Measurements from ENCODE around the gene TAF1C. TPM values are rescaled to one million over a fixed set of nuclear protein-coding genes. Genes with fewer than 3 reads are reported as not detected.

Gene TAF1C
- total and polyA plus RNA-seq, 2 of the 4 experiments (the other 2 are of a cell fraction) = 7.3 to 35.5 TPM

- no peak within 1 kb of the TSS for H3K56ac ChIP-seq (ENCODE audit: extremely low read depth, insufficient read depth, low read length)
- no peak within 1 kb of the TSS for H3K4ac ChIP-seq (ENCODE audit: low read depth, low read length)
- no peak within 1 kb of the TSS for H4K8ac ChIP-seq (ENCODE audit: low read depth in 2 of 2, low read length in 2 of 2)
- H3K14ac ChIP-seq (replicated peaks; ENCODE audit: low read depth, low read length) = no peak within 1 kb of the TSS
- 0 out of 2 replicates have a peak, but pooled peaks cover 3% of the 10 kb centered on the region for H3K9me1 ChIP-seq (ENCODE audit: insufficient read depth, low read length)
- dilution Hi-C loops (cut with HindIII; ENCODE audit: low sequenced_read_pairs, unreplicated experiment) = no loop called here
- ChIA-PET CTCF (no interaction called here), POLR2A (ENCODE audit: unreplicated experiment) (no interaction called here)
- H3K4me1 ChIP-seq (ENCODE audit: control insufficient read depth, insufficient read depth, low read length) = peaks cover 2% of the 10 kb centered on the region
- DNase-seq (no peak), ATAC-seq (ENCODE audit: low read depth) (no peak)
- 83% methylated on average over 32 of the region's 47 CpGs; no CpG with 5 or more reads in 1 of the 2 experiments for WGBS, 2 experiments (ENCODE audit: extremely low coverage in 2 of 2, insufficient read length in 1 of 2)
- H4K5ac ChIP-seq (ENCODE audit: low read depth, low read length) = no peak within 1 kb of the TSS
- no peak within 1 kb of the TSS for H3K27ac ChIP-seq (ENCODE audit: insufficient read depth, low read length)
- H3K79me1 ChIP-seq (ENCODE audit: low read depth in 1 of 2, low read length in 2 of 2) = peaks cover 3 to 10% of the 10 kb centered on the region in 2 experiments; a peak in 3 of 4 replicates
- H3K4me2 ChIP-seq (ENCODE audit: low read depth, low read length) = no peak within 1 kb of the TSS
- H3K9me3 ChIP-seq (ENCODE audit: control insufficient read depth, insufficient read depth, low read length) = no peaks in the 10 kb centered on the region
- H3K4me3 ChIP-seq (ENCODE audit: insufficient read depth, low read depth, low read length) = no peak within 1 kb of the TSS
- H2BK120ac ChIP-seq (ENCODE audit: low read depth, low read length) = no peak within 1 kb of the TSS
- no peak within 1 kb of the TSS for H2BK15ac ChIP-seq (ENCODE audit: low read depth, low read length)
- TF ChIP-seq BHLHE40 (IDR thresholded peaks at IDR 0.05; ENCODE audit: low read depth, low read length) = no peak
- no peak for TF ChIP-seq SMC3 (IDR thresholded peaks at IDR 0.05; ENCODE audit: low read depth, low read length)
- no peak for TF ChIP-seq POLR2A (IDR thresholded peaks at IDR 0.05; ENCODE audit: low read depth, low read length)
- no peak for TF ChIP-seq MAZ (IDR thresholded peaks at IDR 0.05; ENCODE audit: borderline replicate concordance, low read depth, low read length)
- TF ChIP-seq, protein P1, sequence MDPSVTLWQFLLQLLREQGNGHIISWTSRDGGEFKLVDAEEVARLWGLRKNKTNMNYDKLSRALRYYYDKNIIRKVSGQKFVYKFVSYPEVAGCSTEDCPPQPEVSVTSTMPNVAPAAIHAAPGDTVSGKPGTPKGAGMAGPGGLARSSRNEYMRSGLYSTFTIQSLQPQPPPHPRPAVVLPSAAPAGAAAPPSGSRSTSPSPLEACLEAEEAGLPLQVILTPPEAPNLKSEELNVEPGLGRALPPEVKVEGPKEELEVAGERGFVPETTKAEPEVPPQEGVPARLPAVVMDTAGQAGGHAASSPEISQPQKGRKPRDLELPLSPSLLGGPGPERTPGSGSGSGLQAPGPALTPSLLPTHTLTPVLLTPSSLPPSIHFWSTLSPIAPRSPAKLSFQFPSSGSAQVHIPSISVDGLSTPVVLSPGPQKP (IDR thresholded peaks at IDR 0.05; ENCODE audit: borderline replicate concordance, low read depth, low read length) = no peak
- TF ChIP-seq FOS (IDR thresholded peaks at IDR 0.05; ENCODE audit: low read depth, low read length) = no peak
- TF ChIP-seq MAFK (IDR thresholded peaks at IDR 0.05; ENCODE audit: low read depth, low read length) = no peak
- no peak for TF ChIP-seq NFE2L2 (IDR thresholded peaks at IDR 0.05; ENCODE audit: low read depth, low read length)
- no peak for TF ChIP-seq CHD1 (IDR thresholded peaks at IDR 0.05; ENCODE audit: low read depth, low read length)
- no peak for TF ChIP-seq RCOR1 (IDR thresholded peaks at IDR 0.05; ENCODE audit: insufficient replicate concordance, low read length)
- no peak within 1 kb of the TSS for H3K18ac ChIP-seq (ENCODE audit: low read depth, low read length)
- no peak within 1 kb of the TSS for H3K9ac ChIP-seq (ENCODE audit: low read depth, low read length)
- no peak within 1 kb of the TSS for H2BK20ac ChIP-seq (ENCODE audit: low read depth, low read length)
- peak within 1 kb of the TSS; percentile 46 for H2AFZ ChIP-seq (replicated peaks; ENCODE audit: low read length, poor library complexity)
- no peak within 1 kb of the TSS for H3K23ac ChIP-seq (ENCODE audit: low read depth, low read length)
- in situ Hi-C loops (cut with MboI; ENCODE audit: low sequenced_read_pairs) = no loop called here
- no peak within 1 kb of the TSS for H2BK5ac ChIP-seq (ENCODE audit: low read depth, low read length, poor library complexity, severe bottlenecking)
- H3K36me3 ChIP-seq (ENCODE audit: control insufficient read depth, insufficient read depth, low read length) = no peaks in the 10 kb centered on the region
- no peaks in the 10 kb centered on the region for H4K20me1 ChIP-seq (ENCODE audit: insufficient read depth, low read length)
- H4K91ac ChIP-seq (ENCODE audit: insufficient read depth, low read depth, low read length) = no peak within 1 kb of the TSS
- no peak within 1 kb of the TSS for H2AK5ac ChIP-seq (ENCODE audit: low read depth, low read length)
- H3K27me3 ChIP-seq (ENCODE audit: control insufficient read depth, insufficient read depth, low read length) = peaks cover 19% of the 10 kb centered on the region
- intact Hi-C loops (cut with micrococcal nuclease) = no loop called here
- no peak within 1 kb of the TSS for H2AK9ac ChIP-seq (replicated peaks; ENCODE audit: low read depth, low read length, poor library complexity)
- BruUV-seq (replicated peaks) = no TSS peak
Measured at GRCh38 chr16:84190731-84191388, 4.0 kb upstream of the TAF1C start, which contains the start of gene ADAD2. TSS of gene ADAD2 (plus strand) at chr16:84191157. CDS start at chr16:84191231, 74 bp downstream.
